NB4 (cell line): ENCODE data around the gene DNAH1.

Source experiments
- CTCF ChIP-seq: IDR thresholded peaks from one replicate; pipeline ENCODE4 v1.5.1; 2012; ENCODE audit warnings: low read depth, low read length
- POLR2A ChIP-seq: IDR thresholded peaks from 2 replicates; pipeline ENCODE4 v1.6.1; 2011; ENCODE audit warnings: mild to moderate bottlenecking; ENCODE audit not compliant: insufficient read length; ENCODE audit errors: extremely low read depth

- TF ChIP-seq POLR2A (no peak), CTCF (no peak)
These were observed 45.8 kb downstream of the DNAH1 start for GRCh38 chr3:52361898-52362297.
